NCI-H526 (cell line): ENCODE measurements around the gene MGARP.
"Not testable (repeated sequence)": the region's sequence is repeated elsewhere in the genome, so short reads cannot be mapped to it uniquely, and the experiment has no call there.

Experiments
- DNase-seq, 2 experiments: peaks; one replicate each; lab custom pipeline; 2025; lab: John Stamatoyannopoulos, UW

MGARP gene

DNA sequence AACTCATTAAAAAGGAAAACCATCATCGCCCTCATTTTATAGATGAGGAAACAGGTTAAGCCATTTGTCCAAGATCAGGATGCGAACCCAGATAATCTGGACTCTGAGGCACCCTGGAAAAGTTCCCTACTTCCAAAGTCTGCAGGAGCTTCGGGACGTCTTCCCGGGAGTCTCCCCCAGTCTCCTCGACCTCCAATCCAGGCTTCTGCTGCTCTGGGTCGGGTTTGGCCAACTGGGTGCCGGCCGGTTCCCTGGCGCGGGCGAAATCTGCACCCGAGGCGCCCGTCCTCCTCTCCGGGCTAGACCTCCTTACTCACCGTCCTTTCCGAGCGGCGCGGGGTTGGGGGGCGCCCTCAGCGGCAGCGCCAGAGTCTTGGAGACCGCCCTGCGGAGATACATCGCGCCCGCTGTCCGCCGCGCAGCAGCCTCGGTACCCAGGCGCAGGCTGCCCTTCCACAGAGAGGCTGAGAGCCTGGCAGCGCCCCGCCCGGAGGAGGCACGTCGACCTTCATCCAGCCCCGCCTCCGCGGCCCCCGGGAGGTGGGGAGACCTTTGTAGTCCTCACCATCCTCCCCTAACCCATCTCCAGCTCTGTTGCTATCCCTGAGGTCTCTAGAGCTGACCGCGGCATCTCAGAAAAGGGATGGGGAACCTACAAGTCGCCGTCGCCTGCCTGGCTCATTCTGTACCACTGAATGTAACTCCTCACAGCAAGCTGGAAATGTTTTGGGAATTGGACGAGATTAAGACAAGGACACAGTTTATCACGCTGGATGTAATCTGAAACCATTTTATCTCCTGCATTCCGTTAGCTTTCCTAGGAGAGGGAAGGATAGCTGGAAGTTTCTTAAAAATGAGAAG, at the start of gene MGARP:
MGARP (minus strand) TSS at position 466 of the 861 bp plus-strand sequence; CDS start at position 399, 67 bp downstream.
- peak in 1 of 2 experiments; percentile 71 for DNase-seq

GRCh38 chr4:139329665-139330200, 49.7 kb upstream of the MGARP start:
- DNase-seq = no peak

DNA sequence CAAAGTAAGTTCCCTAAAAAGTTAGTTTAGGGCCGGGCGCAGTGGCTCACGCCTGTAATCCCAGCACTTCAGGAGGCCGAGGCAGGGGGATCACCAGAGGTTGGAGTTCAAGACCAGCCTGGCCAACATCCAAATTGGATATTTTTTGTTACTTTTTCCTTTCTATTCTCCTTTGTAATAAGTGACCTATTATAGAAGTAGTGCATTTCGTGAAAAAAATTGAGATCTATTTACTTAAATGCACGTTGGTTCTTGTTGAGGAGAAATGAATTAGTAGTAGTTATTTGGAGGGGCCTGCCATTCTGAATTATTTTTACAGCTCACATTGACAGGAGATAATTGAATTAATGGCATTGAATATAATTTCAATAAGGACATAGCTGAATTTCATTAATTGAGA, 44.6 kb upstream of the MGARP start:
- DNase-seq = no peak

DNA sequence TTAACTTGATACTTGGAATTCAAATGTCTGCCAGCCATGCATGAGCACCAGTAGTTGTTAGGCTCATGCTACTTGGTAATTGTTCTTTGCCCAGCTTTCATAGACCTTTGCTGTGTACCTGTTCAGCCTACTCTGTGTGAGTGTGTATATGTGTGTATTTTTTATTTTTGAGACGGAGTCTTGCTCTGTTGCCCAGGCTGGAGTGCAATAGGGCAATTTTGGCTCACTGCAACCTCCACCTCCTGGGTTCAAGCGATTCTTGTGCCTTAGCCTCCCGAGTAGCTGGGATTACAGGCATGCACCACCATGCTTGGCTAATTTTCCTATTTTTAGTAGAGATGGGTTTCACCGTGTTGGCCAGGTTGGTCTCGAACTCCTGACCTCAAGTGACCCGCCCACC, 42.5 kb upstream of the MGARP start:
- DNase-seq = not testable (repeated sequence)

DNA sequence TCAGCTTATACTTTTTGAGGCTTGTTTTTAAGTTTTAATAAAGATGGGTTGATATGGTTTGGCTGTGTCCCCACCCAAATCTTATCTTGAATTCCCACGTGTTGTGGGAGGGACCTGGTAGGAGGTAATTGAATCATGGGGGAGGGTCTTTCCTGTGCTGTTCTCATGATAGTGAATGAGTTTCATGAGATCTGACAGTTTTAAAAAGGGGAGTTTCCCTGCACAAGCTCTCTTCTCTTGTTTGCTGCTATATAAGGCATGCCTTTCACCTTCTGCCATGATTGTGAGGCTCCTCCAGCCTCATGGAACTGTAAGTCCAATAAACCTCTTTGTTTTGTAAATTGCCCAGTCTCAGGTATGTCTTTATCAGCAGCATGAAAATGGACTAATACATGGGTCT, 42.0 kb upstream of the MGARP start:
- DNase-seq = not testable (repeated sequence)

DNA sequence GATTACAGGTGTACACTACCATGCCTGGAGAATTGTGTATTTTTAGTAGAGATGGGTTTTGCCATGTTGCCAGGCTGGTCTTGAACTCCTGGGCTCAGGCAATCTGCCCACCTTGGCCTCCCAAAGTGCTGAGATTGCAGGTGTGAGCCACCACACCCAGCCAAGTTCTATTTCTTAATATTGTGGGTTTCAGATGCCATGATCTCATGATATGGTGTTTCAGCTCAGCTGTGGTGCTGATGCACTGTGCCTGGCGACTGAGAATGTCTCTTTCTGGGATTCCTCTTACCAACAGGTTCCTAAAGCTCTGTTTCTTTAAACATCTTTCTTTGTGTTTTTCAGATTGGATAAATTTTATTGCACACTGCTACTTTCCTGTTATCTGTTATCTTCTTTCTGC, 39.5 kb upstream of the MGARP start:
- DNase-seq = no peak

GRCh38 chr4:139317635-139318034, 37.6 kb upstream of the MGARP start:
- DNase-seq = no peak

DNA sequence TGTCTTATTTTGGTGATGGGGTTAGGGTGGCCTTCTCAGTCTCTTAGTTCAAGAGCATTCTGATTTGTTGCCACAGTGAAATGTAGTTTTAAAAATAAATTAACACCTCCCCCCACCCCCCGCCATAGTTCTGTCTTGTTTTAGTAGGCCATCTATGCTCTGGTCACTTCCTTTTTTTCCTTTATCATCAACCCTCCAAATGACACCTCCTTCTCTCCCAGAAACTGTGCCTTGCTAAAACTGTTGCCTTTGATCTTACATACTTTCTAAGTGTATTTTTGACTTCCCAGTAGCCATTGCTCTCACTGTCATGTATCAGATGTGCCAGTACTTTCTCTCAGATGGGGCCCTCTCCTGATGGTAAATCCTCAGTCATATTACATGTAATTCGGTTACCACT, 36.7 kb upstream of the MGARP start:
- no peak for DNase-seq

DNA sequence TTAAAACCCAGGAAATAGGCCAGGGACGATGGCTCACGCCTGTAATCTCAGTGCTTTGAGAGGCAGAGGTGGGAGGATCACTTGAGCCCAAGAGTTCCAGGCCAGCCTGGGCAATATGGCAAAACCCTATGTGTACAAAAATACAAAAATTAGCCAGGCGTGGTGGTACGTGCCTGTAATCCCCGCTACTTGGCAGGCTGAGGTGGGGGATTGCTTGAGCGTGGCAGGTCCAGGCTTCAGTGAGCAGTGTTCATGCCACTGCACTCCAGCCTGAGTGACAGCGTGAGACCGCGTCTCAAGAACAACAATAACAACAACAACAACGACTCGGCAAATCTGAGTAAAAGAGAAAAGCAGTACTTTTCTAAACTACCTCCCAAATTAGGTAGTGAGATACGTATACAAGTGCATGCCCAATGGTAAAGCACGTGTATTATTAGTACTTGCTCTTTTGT, 35.2 kb upstream of the MGARP start:
- no peak for DNase-seq

DNA sequence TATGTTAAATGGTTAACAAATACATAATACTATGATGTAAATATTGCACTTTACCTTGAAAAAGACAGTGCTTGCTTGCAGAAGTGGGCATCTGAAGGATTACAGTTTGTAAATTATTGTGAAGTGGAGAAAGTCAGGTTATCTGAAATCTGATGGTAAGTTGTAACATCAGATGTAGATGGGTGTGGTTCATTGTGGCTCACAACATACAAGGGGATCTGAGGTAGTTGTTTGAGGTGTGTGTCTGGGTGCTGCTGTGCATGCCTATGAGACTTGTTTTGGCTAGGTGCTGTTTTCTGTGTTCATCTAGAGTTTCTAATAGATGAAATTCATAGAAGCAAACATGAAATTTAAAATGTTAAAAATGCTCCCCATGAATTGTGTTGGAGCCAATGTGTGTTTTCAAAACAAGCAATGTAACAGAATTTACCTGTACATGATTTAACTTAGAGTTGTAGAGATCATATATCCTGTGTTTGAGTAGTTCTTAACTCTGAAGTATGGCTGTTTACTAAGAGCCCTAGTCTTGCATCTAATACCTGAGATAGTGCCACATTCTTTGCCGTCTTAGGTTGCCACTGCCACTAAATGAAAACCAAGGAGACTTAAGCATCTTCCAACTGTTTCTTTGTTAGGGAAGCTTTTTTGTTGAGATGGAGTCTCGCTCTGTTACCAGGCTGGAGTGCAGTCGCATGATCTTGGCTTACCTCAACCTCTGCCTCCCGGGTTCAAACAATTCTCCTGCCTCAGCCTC, 34.2 kb upstream of the MGARP start:
- no peak for DNase-seq

DNA sequence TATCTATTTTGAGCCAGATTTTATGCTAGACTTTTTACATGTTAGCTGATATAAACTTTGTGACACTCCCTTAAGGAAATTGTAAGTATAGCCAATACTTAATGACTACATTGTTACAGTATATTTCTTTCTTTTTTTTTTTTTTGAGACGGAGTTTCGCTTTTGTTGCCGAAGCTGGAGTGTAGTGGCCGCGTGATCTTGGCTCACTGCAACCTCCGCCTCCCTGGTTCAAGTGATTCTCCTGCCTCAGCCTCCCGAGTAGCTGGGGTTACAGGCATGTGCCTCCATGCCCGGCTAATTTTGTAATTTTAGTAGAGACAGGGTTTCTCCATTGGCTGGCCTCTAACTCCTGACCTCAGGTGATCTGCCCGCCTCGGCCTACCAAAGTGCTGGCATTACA, 33.4 kb upstream of the MGARP start:
- DNase-seq = not testable (repeated sequence)

DNA sequence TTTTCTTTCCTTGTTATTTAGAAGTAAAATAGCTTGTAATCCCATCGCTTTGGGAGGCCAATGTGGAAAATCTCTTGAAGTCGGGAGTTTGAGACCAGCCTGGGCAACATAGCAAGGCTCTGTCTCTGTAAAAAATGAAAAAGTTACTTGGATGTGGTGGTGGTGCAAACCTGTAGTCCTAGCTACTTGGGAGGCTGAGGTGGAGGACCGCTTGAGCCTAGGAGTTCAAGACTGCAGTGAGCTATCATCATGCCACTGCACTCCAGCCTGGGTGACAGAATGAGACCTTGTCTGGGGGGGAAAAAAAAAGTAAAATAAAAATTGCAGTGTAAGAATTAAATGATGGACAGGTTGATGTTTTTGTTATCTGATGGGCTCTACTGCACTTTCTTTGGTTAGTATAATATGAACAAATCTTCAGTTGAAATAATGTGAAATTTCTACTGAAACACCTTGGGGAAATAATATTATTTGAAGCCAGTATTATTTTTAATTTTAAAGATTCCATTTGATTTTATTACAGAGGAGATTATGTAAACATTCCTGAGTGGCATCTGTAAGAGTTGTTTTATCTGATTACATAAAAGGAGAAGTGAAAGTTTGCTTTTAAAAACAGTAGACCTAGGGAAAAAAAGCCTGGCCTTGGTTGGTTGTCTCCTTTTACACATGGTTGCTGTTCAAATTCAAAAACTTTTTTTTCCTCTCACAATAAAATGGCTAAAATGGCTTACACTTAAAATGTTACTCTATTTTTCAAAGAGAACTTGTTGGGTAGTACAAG, 32.7 kb upstream of the MGARP start:
- DNase-seq = no peak

GRCh38 chr4:139311909-139312308, 31.9 kb upstream of the MGARP start:
- DNase-seq = no peak

DNA sequence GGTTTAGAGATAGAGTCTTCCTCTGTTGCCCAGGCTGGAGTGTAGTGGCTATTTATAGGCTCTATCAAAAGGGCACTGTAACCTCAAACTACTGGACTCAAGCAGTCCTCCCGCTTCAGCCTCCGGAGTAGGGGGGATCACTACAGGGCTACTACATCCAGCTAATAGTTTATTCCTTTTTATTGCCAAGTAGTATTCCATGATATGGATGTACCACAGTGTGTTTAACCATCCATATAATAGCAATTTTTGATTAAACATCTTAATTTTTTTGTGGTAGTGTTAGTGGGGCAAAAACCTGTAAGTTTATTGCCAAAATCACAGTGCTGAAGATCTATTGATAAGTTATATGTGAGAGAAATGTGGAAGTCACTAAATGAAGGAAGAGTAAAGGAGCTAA, 24.9 kb upstream of the MGARP start:
- DNase-seq = no peak

DNA sequence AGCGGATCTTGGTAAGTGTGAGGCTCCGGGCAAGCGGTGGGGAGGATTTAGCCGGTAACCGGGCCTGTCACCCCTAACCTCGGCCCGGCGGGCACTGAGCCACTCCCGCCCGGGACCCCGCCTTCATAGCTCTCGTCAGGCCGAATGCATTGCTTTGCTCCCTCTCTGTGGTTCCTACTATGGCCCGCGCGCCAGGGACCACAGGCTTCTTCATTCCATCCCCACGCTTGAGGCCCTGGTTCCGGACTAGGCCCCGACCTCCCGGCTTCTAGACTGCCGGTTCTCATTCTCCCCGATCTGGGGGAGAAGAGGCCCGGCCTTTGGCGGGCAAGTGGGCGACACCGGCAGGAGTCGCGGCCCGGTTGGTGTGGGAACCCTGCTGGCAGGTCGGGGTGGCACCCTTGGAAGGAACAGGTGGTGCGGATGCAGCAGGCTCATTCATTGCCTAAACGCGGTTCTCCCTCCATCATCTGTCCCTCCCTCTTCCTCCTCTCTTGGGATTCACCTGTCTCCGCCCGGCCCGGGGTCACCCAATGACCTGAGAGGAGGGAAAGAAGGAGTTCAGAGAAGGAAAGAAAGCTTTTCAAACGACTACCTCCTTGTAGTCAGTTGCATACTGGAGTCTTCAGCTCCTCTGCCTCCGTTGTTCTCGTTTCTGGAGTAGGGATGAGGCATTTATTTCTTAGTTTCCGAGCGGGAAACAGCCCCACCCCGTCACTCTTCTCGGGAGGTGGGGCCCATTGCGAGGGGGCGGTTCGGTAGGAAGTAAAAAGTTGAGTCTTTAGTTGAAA, 22.0 kb upstream of the MGARP start, which contains the start of gene NDUFC1:
NDUFC1 (minus strand) TSS at position 657 of the 791 bp plus-strand sequence. CDS start 6,679 bp downstream, outside the sequence.
- DNase-seq = peak; percentile 49 to 75

DNA sequence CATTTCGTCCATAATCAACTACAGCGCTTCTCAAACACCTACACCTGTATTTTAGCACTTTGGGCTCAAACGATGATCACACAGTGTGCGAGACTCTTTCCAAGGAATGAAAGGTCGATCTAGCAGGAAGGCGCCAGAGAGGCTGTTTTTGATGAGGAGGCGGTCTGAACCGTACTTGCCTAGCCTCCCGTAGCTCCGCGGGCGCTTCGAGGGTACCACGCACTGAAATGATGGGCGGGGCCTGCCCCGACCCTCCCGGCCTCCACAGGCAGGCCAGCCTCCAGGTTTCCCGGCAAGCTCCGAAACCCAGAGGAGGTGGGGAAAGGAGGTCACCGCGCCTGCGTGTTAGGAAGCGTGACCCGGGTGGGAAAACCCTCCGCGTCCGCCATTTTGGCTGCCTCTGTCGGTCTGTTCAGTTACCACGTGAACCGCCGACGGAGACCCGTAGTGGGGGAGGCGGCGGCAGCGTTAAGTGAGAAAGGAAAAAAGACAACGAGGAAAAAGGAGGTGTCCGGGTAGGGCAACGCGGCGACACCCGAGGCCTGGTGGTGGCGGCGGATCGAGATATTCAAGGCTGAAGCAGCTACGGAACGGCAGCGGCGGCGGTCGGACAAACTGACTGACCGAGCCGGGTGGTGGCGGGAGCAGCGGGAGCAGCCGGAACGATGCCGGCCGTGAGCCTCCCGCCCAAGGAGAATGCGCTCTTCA, 21.2 kb upstream of the MGARP start, which contains the start of gene NAA15:
NAA15 (plus strand) TSS at position 393 of the 708 bp plus-strand sequence; CDS start at position 666, 273 bp downstream.
- peak; percentile 97 to 99 for DNase-seq

GRCh38 chr4:139300431-139301112, 20.5 kb upstream of the MGARP start:
- peak; percentile 55 to 77 for DNase-seq

DNA sequence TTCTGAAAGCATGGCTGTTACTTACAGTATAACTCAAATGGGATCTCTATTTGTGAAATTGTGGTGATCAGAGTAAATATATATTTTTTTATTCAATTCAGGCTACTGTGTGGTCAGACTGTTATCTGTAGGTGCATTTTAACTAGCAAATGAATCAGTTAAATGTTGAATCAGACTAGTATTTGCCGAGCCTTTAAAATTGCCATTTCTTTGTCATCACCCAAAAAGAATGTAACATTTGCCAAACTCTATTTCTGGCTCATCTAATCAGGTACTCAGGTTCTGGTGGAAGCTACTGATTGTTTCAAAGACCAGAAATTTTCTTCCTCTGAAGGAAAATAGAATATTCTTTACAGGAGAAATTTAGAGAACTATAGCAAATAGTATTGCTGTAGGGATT, 19.5 kb upstream of the MGARP start:
- DNase-seq = no peak

GRCh38 chr4:139297001-139297410, 17.0 kb upstream of the MGARP start:
- peak; percentile 42 to 62 for DNase-seq

GRCh38 chr4:139295942-139296299, 15.9 kb upstream of the MGARP start:
- no peak for DNase-seq
